SKM-1 (cell line): ENCODE measurements around the gene ALPI.

Experiments used
- DNase-seq: peaks from one replicate; lab custom pipeline; 2025; ENCODE audit not compliant: unreplicated experiment; lab: John Stamatoyannopoulos, UW

The ALPI gene

GRCh38 chr2:232483923-232484627 is 28.1 kb downstream of the ALPI start:
- DNase-seq, result no peak

- no peak for DNase-seq
Observed at GRCh38 chr2:232484628-232485347, 28.8 kb downstream of the ALPI start.

DNA sequence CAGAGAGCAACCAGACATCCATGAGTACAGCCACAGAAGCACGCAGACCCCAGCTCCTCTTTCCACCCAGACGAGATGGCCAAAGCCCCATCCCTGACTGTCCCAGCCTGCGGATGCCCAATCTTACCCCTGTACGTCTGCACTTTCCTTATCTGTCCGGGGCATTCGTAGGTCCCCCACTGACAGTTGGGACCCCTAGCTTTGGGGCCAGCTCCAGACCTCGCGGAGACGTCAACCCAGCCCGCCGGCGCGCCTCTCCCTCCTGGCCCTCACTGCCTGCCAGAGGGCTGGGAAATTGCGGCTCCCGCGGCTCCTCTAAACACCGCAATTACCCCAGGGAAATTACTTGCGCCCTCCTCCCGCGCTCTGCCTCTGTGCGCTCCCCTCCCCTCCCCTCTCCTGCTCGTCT is 29.4 kb downstream of the ALPI start:
- DNase-seq, result no peak

DNA sequence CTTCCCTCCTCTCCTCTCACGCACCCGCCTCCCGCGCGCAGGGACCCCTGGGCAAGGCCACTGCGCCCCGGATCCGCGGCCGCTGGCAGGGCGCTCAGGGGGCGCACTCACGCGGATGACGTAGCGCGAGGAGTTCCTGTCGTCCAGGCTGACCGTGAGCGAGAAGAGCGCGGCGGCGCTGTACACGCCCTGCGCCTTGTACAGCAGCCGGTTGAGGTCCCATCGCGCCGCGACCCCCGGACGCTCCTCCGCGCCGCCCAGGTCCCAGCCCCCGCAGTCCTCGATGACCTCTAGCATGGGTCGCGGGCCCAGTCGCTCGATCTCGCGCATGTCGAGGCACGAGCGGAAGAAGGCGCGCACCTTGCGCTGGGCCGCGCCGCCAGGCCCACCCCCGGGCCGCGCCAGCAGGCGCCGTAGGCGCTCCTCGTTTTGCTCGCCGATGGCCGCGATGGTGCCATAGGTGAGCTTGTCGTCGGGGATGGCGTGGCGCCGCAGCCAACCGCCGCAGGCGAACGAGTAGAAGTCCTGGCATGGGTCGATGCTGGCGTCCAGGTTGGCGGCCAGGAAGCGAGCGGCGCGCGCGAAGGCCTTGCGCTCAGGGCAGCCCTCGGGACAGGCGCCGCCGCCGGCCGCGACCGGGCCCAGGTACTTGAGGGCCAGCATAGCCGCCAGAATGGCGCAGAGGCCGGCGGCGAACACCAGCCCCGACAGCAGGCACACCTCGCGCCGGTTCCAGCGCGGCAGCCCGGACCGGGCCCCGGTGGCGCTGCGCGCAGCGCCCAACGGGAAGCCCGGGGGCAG is 30.0 kb downstream of the ALPI start:
- no peak for DNase-seq

GRCh38 chr2:232486558-232487384 is 30.8 kb downstream of the ALPI start:
- DNase-seq, result no peak

- no peak for DNase-seq
Observed at GRCh38 chr2:232487385-232488096, 31.6 kb downstream of the ALPI start, which contains the start of gene ECEL1. Gene ECEL1 (minus strand): TSS chr2:232487834. CDS start chr2:232486653, 1,181 bp downstream.

DNA sequence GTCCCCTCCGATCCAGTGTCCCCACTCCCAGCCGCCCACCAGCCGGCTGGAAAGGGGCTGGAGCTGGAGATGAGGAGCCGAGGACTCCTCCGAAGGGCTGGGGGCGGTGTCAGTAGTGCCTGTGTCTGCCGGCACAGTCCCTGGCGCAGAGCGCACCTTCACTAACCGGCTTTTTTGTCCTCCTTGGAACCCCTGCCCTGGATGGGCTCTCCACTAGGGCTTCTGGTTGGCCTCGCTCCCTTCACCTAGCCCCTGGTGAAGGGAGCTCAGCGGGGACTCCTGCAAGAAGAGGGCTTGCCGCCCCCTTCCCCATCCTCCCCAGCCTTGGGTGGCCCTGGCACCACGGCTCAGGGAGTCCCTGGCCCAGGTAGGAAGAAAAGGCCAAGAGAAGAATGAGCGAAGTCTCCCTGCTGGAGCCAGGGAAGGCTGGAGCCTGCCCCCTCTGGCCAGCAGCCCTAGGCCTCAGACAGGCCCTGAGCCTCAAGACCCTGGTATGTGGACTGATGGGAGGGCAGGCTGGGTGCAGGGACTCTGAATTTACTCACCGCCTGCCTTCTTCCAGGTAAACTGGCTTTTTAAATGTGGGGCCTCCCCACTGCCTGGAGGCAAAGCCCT is 32.3 kb downstream of the ALPI start:
- DNase-seq, result no peak

DNA sequence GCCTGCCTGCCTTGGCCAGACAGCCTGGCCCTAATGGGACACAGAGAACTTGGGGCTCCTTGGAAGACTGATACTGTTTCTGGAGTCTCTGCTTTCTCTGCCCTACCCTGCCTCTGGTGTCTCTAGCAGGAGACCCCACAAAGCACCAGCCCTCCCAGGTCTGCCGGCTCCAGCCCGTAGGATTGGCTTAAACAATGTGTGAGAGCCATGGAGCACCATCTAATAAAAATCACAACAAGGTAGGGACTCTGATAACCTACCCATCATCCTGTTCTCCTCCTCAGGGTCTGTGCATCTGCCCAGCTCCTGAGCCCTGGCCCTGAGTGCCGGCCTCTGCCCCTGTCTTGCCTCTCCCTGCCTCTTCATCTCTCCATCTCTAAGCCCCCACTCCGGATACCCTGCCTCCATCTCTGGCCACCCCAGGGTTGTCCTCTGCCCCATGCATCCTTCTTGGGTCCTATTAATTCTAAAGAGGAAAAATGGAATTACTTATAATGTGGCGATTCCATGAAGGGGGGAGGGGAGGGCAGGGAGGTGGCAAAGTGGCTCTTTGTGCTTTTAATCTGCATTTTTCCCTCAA is 32.9 kb downstream of the ALPI start:
- no peak for DNase-seq

GRCh38 chr2:232489516-232490220 is 33.7 kb downstream of the ALPI start:
- no peak for DNase-seq

DNA sequence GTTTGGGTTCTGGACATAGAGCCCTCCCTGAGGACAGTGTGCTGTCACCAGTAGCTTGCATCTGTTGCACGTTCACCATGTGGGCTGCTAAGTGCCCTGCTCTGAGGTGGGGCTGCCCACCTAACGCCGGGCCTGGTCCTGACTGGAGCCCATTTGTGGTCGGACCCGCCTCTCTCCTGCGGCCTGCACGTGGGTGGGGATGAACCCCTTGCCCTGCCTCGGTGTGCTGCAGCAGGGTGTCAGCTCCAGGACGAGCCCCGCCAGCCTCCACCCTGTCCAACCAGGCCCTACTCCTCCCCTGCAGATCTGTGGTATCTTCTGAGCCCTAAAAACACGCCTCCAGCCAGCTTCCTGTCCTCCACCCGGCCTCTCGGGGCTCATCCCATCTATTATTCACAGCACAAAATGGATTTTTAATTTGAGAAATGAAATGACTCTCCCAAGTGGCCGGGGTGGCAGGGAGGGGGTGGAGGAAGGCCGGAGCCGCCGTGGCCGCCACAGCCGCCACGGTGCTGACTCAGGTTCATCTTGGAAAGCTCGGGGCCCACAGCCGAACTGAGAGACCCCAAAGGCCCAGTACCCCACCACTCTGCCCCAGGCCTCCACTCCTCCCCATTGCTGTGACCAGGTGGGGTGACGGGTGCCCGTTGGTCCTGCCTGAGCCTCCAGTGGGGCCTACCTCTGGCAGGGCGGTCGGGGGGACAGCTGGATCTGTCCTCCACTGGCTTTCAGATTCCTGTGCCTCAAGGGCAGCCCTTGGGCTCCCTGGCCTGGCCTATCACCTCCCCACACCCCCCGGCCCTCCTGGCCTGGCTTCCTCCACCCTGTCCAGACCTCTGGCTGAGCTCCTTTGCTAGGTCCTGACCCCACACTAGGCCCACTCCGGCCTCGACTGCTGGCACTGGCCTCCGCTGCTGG is 34.5 kb downstream of the ALPI start:
- no peak for DNase-seq

DNA sequence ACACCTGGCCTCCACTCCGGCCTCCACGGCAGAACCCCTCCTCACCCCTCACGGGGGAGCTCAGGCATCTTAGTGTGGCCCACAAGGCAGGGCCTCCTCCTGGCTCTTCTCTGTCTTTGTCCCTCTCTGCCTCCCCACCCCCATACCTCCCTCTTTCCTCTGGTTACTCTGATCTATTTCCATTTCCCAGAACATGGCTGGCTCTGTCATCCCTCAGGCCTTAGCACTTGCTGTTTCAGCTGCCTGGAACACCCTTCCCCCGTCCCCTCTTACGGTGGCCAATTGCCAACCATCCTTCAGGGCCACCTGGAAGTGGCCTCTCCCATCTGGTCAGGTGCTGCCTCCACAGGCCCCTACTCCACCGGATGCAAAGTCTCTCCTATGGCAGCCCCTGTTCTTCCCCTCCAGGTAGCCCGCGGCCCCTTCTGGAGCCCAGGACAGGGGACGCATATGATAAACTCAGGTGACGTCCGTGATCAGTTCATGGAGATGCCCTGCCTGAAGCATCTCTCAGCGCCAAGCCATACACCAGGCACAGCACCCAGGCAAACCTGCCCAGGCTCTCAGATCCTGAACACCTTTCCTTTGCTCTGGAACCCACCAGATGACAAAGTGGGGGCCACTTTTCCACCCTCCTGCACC is 35.3 kb downstream of the ALPI start:
- DNase-seq, result no peak

- no peak for DNase-seq
Observed at GRCh38 chr2:232492236-232492848, 36.4 kb downstream of the ALPI start.

DNA sequence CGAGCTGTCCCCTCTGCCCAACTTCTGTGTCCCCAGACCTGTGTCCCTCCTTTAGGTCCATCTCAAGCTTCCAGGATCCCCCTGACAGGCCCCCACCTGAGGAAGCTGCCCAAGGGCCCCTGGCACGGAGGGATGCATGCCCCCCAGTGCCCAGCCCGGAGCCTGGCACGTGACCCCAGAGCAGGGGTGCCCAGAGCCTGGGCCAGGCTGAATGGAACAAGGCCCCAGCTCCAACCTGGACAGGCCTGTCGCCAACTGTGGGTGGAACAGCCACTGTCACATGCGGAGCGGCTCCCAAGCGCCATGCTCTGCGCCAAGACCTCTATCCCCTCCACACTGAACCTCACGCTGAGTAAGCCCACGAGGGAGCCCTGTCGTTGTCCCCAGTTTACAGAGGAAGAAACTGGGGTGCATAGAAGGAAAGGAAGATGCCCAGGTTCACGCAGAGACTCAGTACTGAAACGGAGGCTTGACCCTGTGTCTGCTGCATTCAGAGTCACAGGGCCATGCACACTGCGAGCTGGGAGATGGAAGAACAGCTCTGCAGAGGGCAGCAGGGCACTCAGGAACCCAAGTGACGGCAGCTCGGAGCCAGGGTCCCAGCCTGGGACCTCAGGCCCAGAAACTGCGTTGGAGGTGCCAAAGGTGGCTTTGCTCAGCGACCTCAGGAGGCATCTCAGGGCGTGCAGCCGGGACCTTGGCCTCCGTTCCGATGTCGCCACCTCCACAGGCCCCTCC is 37.2 kb downstream of the ALPI start:
- DNase-seq, result no peak

DNA sequence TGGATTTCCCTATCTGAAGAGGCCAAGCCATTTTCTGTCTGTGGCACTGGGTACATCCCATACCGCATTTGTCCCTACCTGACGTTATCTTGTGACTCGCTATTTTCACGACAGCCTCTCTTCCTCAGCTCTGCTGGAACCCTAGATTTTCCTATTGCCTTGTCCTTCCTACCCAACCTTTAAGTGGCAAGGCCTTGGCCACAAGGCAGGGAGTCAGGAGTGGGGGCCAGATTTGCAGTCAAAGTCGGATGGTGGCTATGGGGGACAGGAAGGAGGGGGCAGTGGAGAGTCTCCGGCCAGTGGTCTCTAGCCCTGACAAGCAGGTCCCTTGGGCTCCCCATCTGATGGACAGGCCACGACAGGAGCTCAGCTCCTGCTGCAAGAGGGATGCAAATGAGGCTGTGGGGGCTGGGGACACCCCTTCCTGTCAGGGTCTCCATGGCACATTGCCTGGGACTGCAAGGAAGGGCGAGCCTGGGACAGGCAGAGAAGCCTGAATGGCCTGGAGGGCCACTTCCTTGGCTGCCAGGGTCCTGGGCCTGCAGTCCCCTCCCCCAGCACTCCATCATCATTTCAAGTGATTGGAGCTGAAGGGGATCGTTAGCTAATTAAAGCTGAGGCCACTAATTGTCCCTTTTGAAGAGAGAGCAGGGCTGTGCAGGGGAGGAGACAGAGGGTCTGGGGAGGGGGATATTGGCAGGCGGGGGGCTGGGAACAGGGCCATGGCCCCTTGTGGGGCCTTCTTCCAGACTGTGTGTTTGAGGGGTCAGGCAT is 37.9 kb downstream of the ALPI start:
- no peak for DNase-seq

- no peak for DNase-seq
Observed at GRCh38 chr2:232494542-232494941, 38.6 kb downstream of the ALPI start.
